H1 (cell line): ENCODE results near the gene IFNAR2. TPM values are rescaled to one million over a fixed set of nuclear protein-coding genes. Genes with fewer than 3 reads are reported as not detected.

ENCODE experiments used
- CTCF ChIA-PET: fragments of 300-600 bp; sonication (Branson Sonifier 250); formaldehyde crosslinking; loops from one replicate; lab custom pipeline; 2021; ENCODE audit not compliant: partially characterized antibody; lab: Charles Lee
- POLR2A ChIA-PET: fragments of 300-600 bp; sonication (Branson Sonifier 250); formaldehyde crosslinking; loops from one replicate; lab custom pipeline; 2021; ENCODE audit warnings: inconsistent platforms; ENCODE audit not compliant: partially characterized antibody; lab: Charles Lee
- DNase-seq, 2 experiments: peaks; one replicate each; pipeline versions ENCODE4 v3.0.0 to v3.0.0-alpha.2; 2010 to 2022; ENCODE audit warnings: low spot score in 2 of 2, low read depth in 1 of 2, mixed read lengths in 1 of 2
- FAIRE-seq: peaks from 2 replicates; lab custom pipeline; 2011; peaks lifted over from hg19 to GRCh38; lab: Jason Lieb, UNC
- H2AFZ ChIP-seq: 2 replicates; pipeline ENCODE4 v1.8.1; 2012; ENCODE audit warnings: low read length, inconsistent platforms
- H2AK5ac ChIP-seq: 2 replicates; pipeline ENCODE4 v1.6.1; 2013; ENCODE audit warnings: low read depth, low read length
- H2BK120ac ChIP-seq: replicated peaks from 2 replicates; pipeline ENCODE3; 2013; ENCODE audit warnings: low read depth, low read length, inconsistent platforms
- H2BK12ac ChIP-seq: 2 replicates; pipeline ENCODE4 v1.6.1; 2013; ENCODE audit warnings: low read depth, low read length
- H2BK15ac ChIP-seq: 2 replicates; pipeline ENCODE4 v1.6.1; 2013; ENCODE audit warnings: low read length
- H2BK20ac ChIP-seq: 2 replicates; pipeline ENCODE4 v1.6.1; 2013; ENCODE audit warnings: low read length
- H2BK5ac ChIP-seq: 2 replicates; pipeline ENCODE4 v1.6.1; 2013; ENCODE audit warnings: low read depth, low read length
- H3K14ac ChIP-seq: 2 replicates; pipeline ENCODE4 v1.6.1; 2013; ENCODE audit warnings: inconsistent platforms; ENCODE audit not compliant: insufficient read length
- H3K18ac ChIP-seq: 2 replicates; pipeline ENCODE4 v1.6.1; 2013; ENCODE audit warnings: low read length; ENCODE audit errors: extremely low read depth
- H3K23ac ChIP-seq: 2 replicates; pipeline ENCODE4 v1.6.1; 2013; ENCODE audit warnings: inconsistent platforms; ENCODE audit not compliant: insufficient read length
- H3K23me2 ChIP-seq: 2 replicates; pipeline ENCODE4 v1.6.1; 2013; ENCODE audit warnings: low read depth, low read length
- H3K27ac ChIP-seq: 2 replicates; pipeline ENCODE4 v1.6.1; 2011; ENCODE audit warnings: low read depth, low read length, inconsistent platforms
- H3K27me3 ChIP-seq, 4 experiments: replicated peaks in 1 of 4; 1 replicate in 1 of 4; 2 replicates in 3 of 4; pipeline versions ENCODE4 v1.6.1 to v1.8.1; 2011 to 2013; ENCODE audit warnings: low read length in 3 of 4, mild to moderate bottlenecking in 3 of 4, inconsistent platforms in 2 of 4, mixed read lengths in 2 of 4, moderate library complexity in 1 of 4; ENCODE audit not compliant: control insufficient read depth in 3 of 4, insufficient read depth in 3 of 4; ENCODE audit errors: extremely low read depth in 1 of 4
- H3K36me3 ChIP-seq, 4 experiments: 2 replicates each; pipeline versions ENCODE4 v1.6.1 to v1.8.1; 2011 to 2013; ENCODE audit warnings: mild to moderate bottlenecking in 4 of 4, low read length in 3 of 4, moderate library complexity in 2 of 4, control low read depth in 1 of 4, inconsistent platforms in 1 of 4; ENCODE audit not compliant: insufficient read depth in 4 of 4, control insufficient read depth in 2 of 4
- H3K4ac ChIP-seq: replicated peaks from 2 replicates; pipeline ENCODE3; 2013; ENCODE audit warnings: low read length, low read depth, mixed read lengths, inconsistent platforms; ENCODE audit not compliant: insufficient read length
- H3K4me1 ChIP-seq, 4 experiments: replicated peaks in 1 of 4; 1 replicate in 1 of 4; 2 replicates in 3 of 4; pipeline versions ENCODE4 v1.6.1 to v1.8.1; 2011 to 2013; ENCODE audit warnings: low read length in 3 of 4, inconsistent platforms in 2 of 4, mixed read lengths in 1 of 4; ENCODE audit not compliant: insufficient read depth in 4 of 4, control insufficient read depth in 3 of 4
- H3K4me2 ChIP-seq, 2 experiments: 2 replicates each; pipeline versions ENCODE4 v1.6.1 to v1.8.1; 2011 to 2013; ENCODE audit warnings: low read depth in 2 of 2, low read length in 2 of 2, control low read depth in 1 of 2, inconsistent platforms in 1 of 2, mild to moderate bottlenecking in 1 of 2; ENCODE audit not compliant: insufficient read depth in 1 of 2
- H3K4me3 ChIP-seq, 4 experiments: fragments of 200-600, 300-600 bp in 1 of 4; sonication (generic), shearing (Covaris generic), sonication (Bioruptor Twin) in 1 of 4; 2 replicates each; pipeline versions ENCODE4 v1.5.1 to v1.8.1; 2011 to 2016; ENCODE audit warnings: low read length in 4 of 4, low read depth in 3 of 4, control low read depth in 2 of 4, inconsistent platforms in 2 of 4, mild to moderate bottlenecking in 2 of 4, mixed read lengths in 1 of 4, moderate library complexity in 1 of 4; ENCODE audit not compliant: insufficient read depth in 2 of 4; ENCODE audit errors: extremely low read depth in 1 of 4
- H3K56ac ChIP-seq: replicated peaks from 2 replicates; pipeline ENCODE3; 2013; ENCODE audit warnings: low read depth, mild to moderate bottlenecking, mixed read lengths, low read length, inconsistent platforms; ENCODE audit not compliant: insufficient read length
- H3K79me1 ChIP-seq: 2 replicates; pipeline ENCODE4 v1.6.1; 2013; ENCODE audit warnings: low read depth, low read length, control low read depth
- H3K79me2 ChIP-seq, 2 experiments: 2 replicates each; pipeline versions ENCODE4 v1.6.1 to v1.8.1; 2012 to 2013; ENCODE audit warnings: low read length in 2 of 2, mild to moderate bottlenecking in 2 of 2, inconsistent platforms in 1 of 2; ENCODE audit not compliant: insufficient read depth in 2 of 2, control insufficient read depth in 1 of 2
- H3K9ac ChIP-seq, 4 experiments: replicated peaks in 1 of 4; 1 replicate in 1 of 4; 2 replicates in 3 of 4; pipeline versions ENCODE4 v1.6.1 to v1.8.1; 2011 to 2013; ENCODE audit warnings: low read depth in 3 of 4, low read length in 3 of 4, control low read depth in 2 of 4, mild to moderate bottlenecking in 2 of 4, moderate library complexity in 2 of 4, inconsistent platforms in 1 of 4; ENCODE audit errors: extremely low read depth in 1 of 4
- H3K9me3 ChIP-seq, 2 experiments: 2 replicates each; pipeline versions ENCODE4 v1.6.1 to v1.8.1; 2012 to 2013; ENCODE audit warnings: mild to moderate bottlenecking in 2 of 2, moderate library complexity in 2 of 2, control low read depth in 1 of 2, inconsistent platforms in 1 of 2, low read depth in 1 of 2, low read length in 1 of 2, mixed read lengths in 1 of 2; ENCODE audit not compliant: insufficient read depth in 2 of 2
- H4K20me1 ChIP-seq, 2 experiments: replicated peaks in 1 of 2; 2 replicates each; pipeline versions ENCODE3 to v1.8.1; 2011 to 2013; ENCODE audit warnings: inconsistent platforms in 2 of 2, low read length in 2 of 2, mild to moderate bottlenecking in 1 of 2; ENCODE audit not compliant: insufficient read depth in 2 of 2, control insufficient read depth in 1 of 2
- H4K5ac ChIP-seq: 2 replicates; pipeline ENCODE4 v1.6.1; 2013; ENCODE audit warnings: low read length, low read depth, mixed read lengths, inconsistent platforms; ENCODE audit not compliant: insufficient read length
- H4K8ac ChIP-seq: 2 replicates; pipeline ENCODE4 v1.8.0; 2013; ENCODE audit warnings: mild to moderate bottlenecking, moderate library complexity, low read length, inconsistent platforms; ENCODE audit not compliant: insufficient read depth; ENCODE audit errors: extremely low read depth
- H4K91ac ChIP-seq: replicated peaks from 2 replicates; pipeline ENCODE3; 2013; ENCODE audit warnings: low read length, mixed read lengths, inconsistent platforms; ENCODE audit not compliant: insufficient read length
- TEAD4 ChIP-seq: IDR thresholded peaks from 2 replicates; pipeline ENCODE4 v1.6.1; 2012; ENCODE audit warnings: low read depth, low read length, inconsistent platforms, mixed read lengths
- WGBS, 2 experiments: shearing (Covaris generic) in 1 of 2; methylation state at CpG; one replicate each; pipeline versions ENCODE4 v1.1.6 to v1.1.7; 2013 to 2015; ENCODE audit warnings: low lambda C conversion rate in 2 of 2, mixed read lengths in 2 of 2, inconsistent platforms in 1 of 2, low coverage in 1 of 2, missing lambda C conversion rate in 1 of 2; ENCODE audit not compliant: insufficient replicate concordance in 2 of 2, insufficient coverage in 1 of 2, insufficient read length in 1 of 2; ENCODE audit errors: extremely low coverage in 1 of 2, missing lambda C conversion rate in 1 of 2; 5-methylcytosine and 5-hydroxymethylcytosine counted together
- polyA plus RNA-seq, 7 experiments: library from polyadenylated mRNA; depleted of rRNA in 3 of 7; stranded (reverse) in 5 of 7; unstranded in 2 of 7; fragments of >200 nt in 5 of 7; fragments of 200-250 nt in 2 of 7; gene quantifications; 1 replicate in 5 of 7; 2 replicates in 1 of 7; 4 replicates in 1 of 7; pipeline versions ENCODE4 v1.2.1 to v1.2.3, GENCODE V29; 2011 to 2013; ENCODE audit warnings: missing spikeins in 2 of 7, mixed read lengths in 2 of 7
- total RNA-seq: library from RNA; stranded (reverse); fragmentation: NEBNext Ultra II Directional; extraction: Animal tissue kit (Norgen Biotek cat#: 25700); gene quantifications from 2 replicates; pipeline ENCODE4 v1.2.1, GENCODE V29; 2021

Gene IFNAR2
- total and polyA plus RNA-seq, 2 of the 8 experiments (the other 6 are each of a cell fraction or from before 2014, with no cell fraction given), result 12.2 to 16.1 TPM

- Histone ChIP-seq H2BK15ac (no peak overlapping the region), H2BK5ac (no peak overlapping the region), H3K18ac (no peak overlapping the region), H3K4ac (no peak overlapping the region), H3K9ac (no peak overlapping the region), H3K27me3 (no peaks in the 10 kb centered on the region), H3K23me2 (no peaks in the 10 kb centered on the region), H2AFZ (no peak overlapping the region), H3K4me2 (no peak overlapping the region), H3K36me3 (peaks cover 6 to 38% (median 30%) of the 10 kb centered on the region in 4 experiments; a peak in 7 of 8 replicates), H3K79me2 (no peaks in the 10 kb centered on the region), H4K5ac (no peak overlapping the region), H2AK5ac (no peak overlapping the region), H3K56ac (no peak overlapping the region), H3K27ac (no peak overlapping the region), H3K4me1 (no peaks in the 10 kb centered on the region), H3K79me1 (no peaks in the 10 kb centered on the region), H4K20me1 (no peaks in the 10 kb centered on the region), H2BK20ac (no peak overlapping the region), H4K91ac (no peak overlapping the region), H3K23ac (no peak overlapping the region), H4K8ac (no peak overlapping the region), H3K4me3 (no peak overlapping the region), H2BK12ac (no peak overlapping the region), H3K9me3 (no peaks in the 10 kb centered on the region), H2BK120ac (no peak overlapping the region), H3K14ac (no peak overlapping the region)
- CTCF ChIA-PET, result interaction anchor here (0.7 to 1.6 kb wide), 4 partner anchors 12 to 125 kb away, joined by 3 to 4 read pairs (median 4); no protein-coding TSS in a partner anchor
- DNase-seq, result no peak
- no peak for FAIRE-seq
- POLR2A ChIA-PET, result interaction anchor here (1.3 to 1.7 kb wide), 3 partner anchors 15 to 111 kb away, joined by 3 to 6 read pairs (median 5); partner anchors contain the start of genes IFNAR2 and IL10RB
- 86% methylated on average over 2 of the region's 2 CpGs; no CpG with 5 or more reads in 1 of the 2 experiments for WGBS, 2 experiments
- no peak for TF ChIP-seq TEAD4
Measured at GRCh38 chr21:33251119-33251518, 21.4 kb downstream of the IFNAR2 start.
